ENCODE data around the gene SPRTN. TPM values are rescaled to one million over a fixed set of nuclear protein-coding genes. Genes with fewer than 3 reads are reported as not detected.
A peak's percentile ranks its signal among the peaks of the same experiment; 100 is the strongest.

The SPRTN gene
- total and polyA plus RNA-seq, 5 donors from 2014 or later = 18.5 to 31.3 (median 26.4) TPM

GRCh38 chr1:231327617-231328016, 10.5 kb upstream of the SPRTN start:
- H3K27me3 ChIP-seq (ENCODE audit: control insufficient read depth, insufficient read depth, low read length) = no peaks in the 10 kb centered on the region
- Mint-ChIP-seq H3K9me3 (no peaks in the 10 kb centered on the region), H3K27ac (no peak overlapping the region), H3K4me1 (peaks cover 22 to 32% (median 27%) of the 10 kb centered on the region in 4 donors), H3K4me3 (no peak overlapping the region), H3K27me3 (no peaks in the 10 kb centered on the region), H3K36me3 (peaks cover 13% of the 10 kb centered on the region)
- ATAC-seq (ENCODE audit: low read depth in 2 of 2) (no peak), DNase-seq (no peak)
- H3K27ac ChIP-seq (ENCODE audit: insufficient read depth, low read length, poor library complexity, severe bottlenecking) = no peak overlapping the region
- peaks cover 4% of the 10 kb centered on the region for H3K36me3 ChIP-seq (ENCODE audit: control insufficient read depth, insufficient read depth, low read length)
- H3K4me1 ChIP-seq (ENCODE audit: control insufficient read depth, insufficient read depth, low read length, poor library complexity, severe bottlenecking) = peaks cover 4% of the 10 kb centered on the region
- H3K9me3 ChIP-seq (ENCODE audit: control insufficient read depth in 2 of 2, low read length in 2 of 2) = no peaks in the 10 kb centered on the region
- no peak overlapping the region for H3K4me3 ChIP-seq (ENCODE audit: low read depth, low read length)

DNA sequence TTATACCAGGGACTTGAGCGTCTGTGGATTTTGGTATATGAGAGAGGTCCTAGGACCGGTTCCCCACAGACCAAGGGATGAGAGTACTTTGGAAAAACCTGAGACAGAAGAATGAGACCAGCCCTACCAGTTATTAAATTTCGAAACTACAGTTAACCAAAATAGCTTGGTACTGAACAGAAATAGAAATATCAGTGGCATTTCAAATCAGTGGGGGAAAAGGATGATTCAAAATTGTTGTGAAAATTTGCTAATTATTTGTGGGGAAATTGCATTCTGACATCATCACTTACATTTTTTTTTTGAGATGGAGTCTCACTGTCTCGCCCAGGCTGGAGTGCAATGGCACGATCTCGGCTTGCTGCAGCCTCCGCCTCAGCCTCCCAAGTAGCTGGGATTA, 8.6 kb upstream of the SPRTN start:
- Mint-ChIP-seq H3K9me3 (no peaks in the 10 kb centered on the region), H3K36me3 (peaks cover 22% of the 10 kb centered on the region), H3K4me3 (peak overlapping the region in 1 of 4 donors; percentile 15), H3K4me1 (peaks cover 33 to 50% (median 44%) of the 10 kb centered on the region in 4 donors), H3K27ac (no peak overlapping the region), H3K27me3 (no peaks in the 10 kb centered on the region)
- H3K36me3 ChIP-seq (ENCODE audit: control insufficient read depth, insufficient read depth, low read length) = peaks cover 6% of the 10 kb centered on the region
- H3K4me3 ChIP-seq (ENCODE audit: low read depth, low read length) = no peak overlapping the region
- H3K4me1 ChIP-seq (ENCODE audit: control insufficient read depth, insufficient read depth, low read length, poor library complexity, severe bottlenecking) = peaks cover 22% of the 10 kb centered on the region
- DNase-seq (no peak), ATAC-seq (ENCODE audit: low read depth in 2 of 2) (no peak)
- H3K27me3 ChIP-seq (ENCODE audit: control insufficient read depth, insufficient read depth, low read length) = no peaks in the 10 kb centered on the region
- no peaks in the 10 kb centered on the region for H3K9me3 ChIP-seq (ENCODE audit: control insufficient read depth in 2 of 2, low read length in 2 of 2)
- no peak overlapping the region for H3K27ac ChIP-seq (ENCODE audit: insufficient read depth, low read length, poor library complexity, severe bottlenecking)

- H3K4me1 ChIP-seq (ENCODE audit: control insufficient read depth, insufficient read depth, low read length, poor library complexity, severe bottlenecking) = peaks cover 50% of the 10 kb centered on the region
- Mint-ChIP-seq H3K27ac (peak overlapping the region in 1 of 3 donors; percentile 0), H3K4me3 (peak overlapping the region; percentile 97 to 100 (median 100)), H3K36me3 (peaks cover 32% of the 10 kb centered on the region), H3K4me1 (peaks cover 52 to 79% (median 65%) of the 10 kb centered on the region in 4 donors), H3K27me3 (peaks cover 3% of the 10 kb centered on the region), H3K9me3 (peaks cover 0 to 3% (median 0%) of the 10 kb centered on the region in 7 donors)
- DNase-seq = no peak
- H3K4me3 ChIP-seq (ENCODE audit: low read depth, low read length) = peak overlapping the region; percentile 94
- ATAC-seq (ENCODE audit: low read depth in 2 of 2) = no peak
- no peaks in the 10 kb centered on the region for H3K27me3 ChIP-seq (ENCODE audit: control insufficient read depth, insufficient read depth, low read length)
- H3K9me3 ChIP-seq (ENCODE audit: control insufficient read depth in 2 of 2, low read length in 2 of 2) = no peaks in the 10 kb centered on the region
- H3K36me3 ChIP-seq (ENCODE audit: control insufficient read depth, insufficient read depth, low read length) = peaks cover 6% of the 10 kb centered on the region
- H3K27ac ChIP-seq (ENCODE audit: insufficient read depth, low read length, poor library complexity, severe bottlenecking) = no peak overlapping the region
Measured at GRCh38 chr1:231332761-231333160, 5.3 kb upstream of the SPRTN start.

- Histone ChIP-seq H3K4me3 (ENCODE audit: low read depth, low read length) (peak overlapping the region; percentile 94), H3K36me3 (ENCODE audit: control insufficient read depth, insufficient read depth, low read length) (peaks cover 6% of the 10 kb centered on the region), H3K9me3 (ENCODE audit: control insufficient read depth in 2 of 2, low read length in 2 of 2) (no peaks in the 10 kb centered on the region), H3K27me3 (ENCODE audit: control insufficient read depth, insufficient read depth, low read length) (no peaks in the 10 kb centered on the region), H3K27ac (ENCODE audit: insufficient read depth, low read length, poor library complexity, severe bottlenecking) (peak overlapping the region; percentile 43), H3K4me1 (ENCODE audit: control insufficient read depth, insufficient read depth, low read length, poor library complexity, severe bottlenecking) (peaks cover 57% of the 10 kb centered on the region)
- Mint-ChIP-seq H3K4me1 (peaks cover 54 to 86% (median 72%) of the 10 kb centered on the region in 4 donors), H3K27ac (peak overlapping the region in 1 of 3 donors; percentile 29), H3K9me3 (peaks cover 0 to 3% (median 0%) of the 10 kb centered on the region in 7 donors), H3K4me3 (peak overlapping the region; percentile 97 to 100 (median 100)), H3K36me3 (peaks cover 36% of the 10 kb centered on the region), H3K27me3 (peaks cover 4% of the 10 kb centered on the region)
- peak in 1 of 3 donors; percentile 9 for DNase-seq
- no peak for ATAC-seq (ENCODE audit: low read depth in 2 of 2)
Measured at GRCh38 chr1:231334079-231334666, 3.9 kb upstream of the SPRTN start.

DNA sequence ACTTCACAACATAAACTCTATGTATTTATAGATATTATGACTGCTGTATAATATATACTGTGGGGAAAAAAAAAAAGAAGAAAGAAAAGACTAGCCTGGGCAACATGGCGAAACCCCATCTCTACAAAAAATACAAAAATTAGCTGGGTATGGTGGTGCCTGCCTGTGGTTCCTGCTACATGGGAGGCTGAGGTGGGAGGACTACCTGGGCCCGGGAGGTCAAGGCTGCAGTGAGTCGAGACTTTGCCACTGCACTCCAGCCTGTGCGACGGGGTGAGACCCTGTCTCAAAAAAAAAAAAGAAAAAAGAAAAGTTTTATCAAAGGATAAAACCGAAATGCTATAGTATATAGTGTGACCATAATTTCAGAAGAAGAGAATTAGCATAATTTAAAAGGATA, 3.1 kb upstream of the SPRTN start:
- peak overlapping the region; percentile 97 to 100 (median 100) for H3K4me3 Mint-ChIP-seq
- peak overlapping the region; percentile 94 for H3K4me3 ChIP-seq (ENCODE audit: low read depth, low read length)
- H3K27me3 Mint-ChIP-seq = peaks cover 4% of the 10 kb centered on the region
- H3K36me3 Mint-ChIP-seq = peaks cover 33% of the 10 kb centered on the region
- H3K27me3 ChIP-seq (ENCODE audit: control insufficient read depth, insufficient read depth, low read length) = no peaks in the 10 kb centered on the region
- no peak overlapping the region for H3K27ac ChIP-seq (ENCODE audit: insufficient read depth, low read length, poor library complexity, severe bottlenecking)
- H3K9me3 ChIP-seq (ENCODE audit: control insufficient read depth in 2 of 2, low read length in 2 of 2) = no peaks in the 10 kb centered on the region
- no peak for ATAC-seq (ENCODE audit: low read depth in 2 of 2)
- no peak for DNase-seq
- peaks cover 63% of the 10 kb centered on the region for H3K4me1 ChIP-seq (ENCODE audit: control insufficient read depth, insufficient read depth, low read length, poor library complexity, severe bottlenecking)
- H3K36me3 ChIP-seq (ENCODE audit: control insufficient read depth, insufficient read depth, low read length) = peaks cover 6% of the 10 kb centered on the region
- peaks cover 0 to 3% (median 0%) of the 10 kb centered on the region in 7 donors for H3K9me3 Mint-ChIP-seq
- H3K4me1 Mint-ChIP-seq = peaks cover 55 to 92% (median 75%) of the 10 kb centered on the region in 4 donors
- peak overlapping the region in 2 of 3 donors; percentile 29 to 52 for H3K27ac Mint-ChIP-seq

DNA sequence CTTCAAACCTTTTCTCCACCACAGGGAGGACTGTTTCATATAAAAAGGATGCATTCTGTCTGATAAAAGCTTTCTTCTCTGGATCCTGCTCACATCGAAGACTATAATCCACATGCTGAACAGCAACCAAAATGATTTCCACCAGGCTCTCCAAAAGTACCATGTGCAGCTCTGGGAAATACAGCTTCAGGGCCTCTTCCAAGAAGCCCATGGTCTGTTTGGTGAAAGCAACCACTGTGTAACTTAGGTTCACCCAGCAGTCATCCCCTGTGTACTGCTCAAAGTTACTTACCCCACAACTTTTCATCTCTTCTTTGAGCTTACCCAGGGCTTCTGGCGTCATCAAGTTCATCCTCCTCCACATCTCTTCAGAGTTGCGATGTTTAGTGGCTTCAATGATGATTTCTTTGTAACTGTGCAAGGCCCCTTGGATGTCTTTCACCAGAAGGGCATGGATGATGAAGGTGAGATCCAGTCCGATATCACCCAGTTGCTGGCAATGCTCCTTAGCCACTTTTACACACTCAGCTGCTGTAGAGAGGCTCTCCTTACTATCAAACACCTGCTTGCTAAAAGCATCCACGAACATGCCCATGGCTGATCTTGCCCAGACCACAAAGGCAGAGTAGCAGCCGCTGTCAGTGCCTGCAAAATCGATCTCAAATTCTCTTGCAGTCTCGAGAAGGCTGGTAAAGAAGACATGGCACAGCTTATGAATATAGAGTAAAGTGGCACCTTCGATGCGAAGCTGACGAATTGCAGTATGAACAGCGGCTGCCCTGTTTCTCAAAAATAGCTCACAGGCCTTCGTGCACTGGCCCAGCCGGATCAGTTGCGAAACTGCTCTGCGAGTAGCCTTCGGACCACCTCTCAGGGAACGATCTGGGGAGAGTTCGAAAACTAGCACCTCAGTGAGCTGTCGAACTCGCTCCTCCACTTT, 2.2 kb upstream of the SPRTN start:
- H3K4me3 Mint-ChIP-seq = peak overlapping the region; percentile 97 to 100 (median 100)
- ATAC-seq (ENCODE audit: low read depth in 2 of 2) (no peak), DNase-seq (peak in 1 of 3 donors; percentile 60)
- Histone ChIP-seq H3K27me3 (ENCODE audit: control insufficient read depth, insufficient read depth, low read length) (no peaks in the 10 kb centered on the region), H3K4me3 (ENCODE audit: low read depth, low read length) (peak overlapping the region; percentile 94), H3K4me1 (ENCODE audit: control insufficient read depth, insufficient read depth, low read length, poor library complexity, severe bottlenecking) (peaks cover 63% of the 10 kb centered on the region), H3K9me3 (ENCODE audit: control insufficient read depth in 2 of 2, low read length in 2 of 2) (no peaks in the 10 kb centered on the region), H3K27ac (ENCODE audit: insufficient read depth, low read length, poor library complexity, severe bottlenecking) (no peak overlapping the region), H3K36me3 (ENCODE audit: control insufficient read depth, insufficient read depth, low read length) (peaks cover 6% of the 10 kb centered on the region)
- H3K9me3 Mint-ChIP-seq = peaks cover 0 to 3% (median 0%) of the 10 kb centered on the region in 7 donors
- H3K27me3 Mint-ChIP-seq = peaks cover 4% of the 10 kb centered on the region
- H3K4me1 Mint-ChIP-seq = peaks cover 50 to 90% (median 73%) of the 10 kb centered on the region in 4 donors
- H3K36me3 Mint-ChIP-seq = peaks cover 35% of the 10 kb centered on the region
- peak overlapping the region; percentile 32 to 100 (median 88) for H3K27ac Mint-ChIP-seq

DNA sequence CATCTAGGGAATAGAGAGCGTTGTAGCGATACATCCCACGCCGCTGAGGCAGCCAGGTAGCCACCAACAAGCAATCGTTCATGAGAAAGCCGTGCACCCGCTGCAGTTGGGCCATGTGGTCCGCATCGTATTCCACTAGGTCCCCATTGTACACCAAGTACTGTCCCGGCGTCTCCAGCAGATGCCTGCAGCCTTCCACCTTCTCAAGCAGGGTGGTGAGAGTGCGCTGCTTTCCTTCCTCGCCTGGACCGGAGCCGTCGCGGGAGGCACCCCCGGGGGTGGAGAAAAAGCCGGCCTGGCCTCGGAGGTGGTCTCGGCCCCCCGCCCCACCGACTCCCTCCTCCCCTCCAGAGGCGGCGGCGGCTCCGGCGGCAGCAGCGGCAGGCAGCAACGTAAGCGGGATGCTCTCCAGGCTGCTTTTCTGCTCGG, 1.0 kb upstream of the SPRTN start:
- peaks cover 12% of the 10 kb centered on the region for H3K36me3 ChIP-seq (ENCODE audit: control insufficient read depth, insufficient read depth, low read length)
- peak overlapping the region; percentile 97 to 100 (median 100) for H3K4me3 Mint-ChIP-seq
- H3K4me1 Mint-ChIP-seq = peaks cover 45 to 84% (median 64%) of the 10 kb centered on the region in 4 donors
- H3K27ac ChIP-seq (ENCODE audit: insufficient read depth, low read length, poor library complexity, severe bottlenecking) = peak overlapping the region; percentile 98
- H3K36me3 Mint-ChIP-seq = peaks cover 34% of the 10 kb centered on the region
- H3K27me3 Mint-ChIP-seq = peaks cover 4% of the 10 kb centered on the region
- no peaks in the 10 kb centered on the region for H3K27me3 ChIP-seq (ENCODE audit: control insufficient read depth, insufficient read depth, low read length)
- peaks cover 63% of the 10 kb centered on the region for H3K4me1 ChIP-seq (ENCODE audit: control insufficient read depth, insufficient read depth, low read length, poor library complexity, severe bottlenecking)
- H3K9me3 Mint-ChIP-seq = peaks cover 0 to 3% (median 0%) of the 10 kb centered on the region in 7 donors
- DNase-seq = peak in 1 of 3 donors; percentile 49
- peak overlapping the region; percentile 100 for H3K27ac Mint-ChIP-seq
- peak overlapping the region; percentile 94 for H3K4me3 ChIP-seq (ENCODE audit: low read depth, low read length)
- ATAC-seq (ENCODE audit: low read depth in 2 of 2) = peak; percentile 0
- H3K9me3 ChIP-seq (ENCODE audit: control insufficient read depth in 2 of 2, low read length in 2 of 2) = no peaks in the 10 kb centered on the region
